ENCODE measurements around the gene SLC35F3.

- TF ChIP-seq POLR2AphosphoS5 (IDR thresholded peaks at IDR 0.05) = no peak
- no peak for TF ChIP-seq CTCF (IDR thresholded peaks at IDR 0.05)
- no peak for TF ChIP-seq EP300 (IDR thresholded peaks at IDR 0.05)
These were observed 189.3 kb downstream of the SLC35F3 start for GRCh38 chr1:234093741-234094140.
